SH-SY5Y (cell line): Measurements from ENCODE around the gene RBMS3.

Experiments used
- GATA2 ChIP-seq: IDR thresholded peaks from 2 replicates; pipeline ENCODE4 v1.6.1; 2011; ENCODE audit warnings: mild to moderate bottlenecking, low read depth, low read length
- GATA3 ChIP-seq: IDR thresholded peaks from 2 replicates; pipeline ENCODE4 v1.6.1; 2011; ENCODE audit warnings: low read depth, mild to moderate bottlenecking, low read length, moderate library complexity

Gene RBMS3

DNA sequence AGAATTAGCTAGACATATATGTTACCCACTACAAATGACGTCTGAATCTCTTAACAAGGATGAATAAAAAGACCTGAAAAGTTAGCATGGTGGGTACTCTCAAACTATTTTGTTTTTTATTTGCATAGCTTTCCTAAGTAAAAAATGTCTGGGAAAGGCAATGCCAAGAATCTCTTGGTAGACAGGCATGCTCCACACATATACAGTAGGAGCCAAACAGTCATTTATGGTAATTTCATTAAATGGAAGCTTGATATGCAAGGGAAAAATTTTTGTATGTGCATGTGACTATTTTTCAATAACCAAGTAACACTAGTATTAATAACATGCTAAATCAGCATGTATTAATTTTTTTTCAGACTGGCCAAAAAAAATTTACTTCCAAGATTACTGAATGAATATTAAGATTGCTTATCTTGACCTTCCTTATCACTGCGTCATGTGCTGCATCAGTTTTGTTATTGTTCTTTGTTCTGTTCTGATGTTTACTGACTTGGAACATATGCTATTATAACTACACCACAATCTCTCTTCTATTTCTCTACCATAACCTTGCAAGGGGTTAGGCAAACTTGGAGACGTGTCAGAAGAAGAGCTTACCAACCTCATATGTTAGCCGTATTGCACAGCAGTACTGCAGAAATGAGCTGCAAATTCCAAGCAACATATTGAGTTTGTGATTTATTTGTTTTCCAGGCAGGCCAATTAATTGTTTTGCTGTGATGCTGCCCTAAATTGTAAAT, 255.3 kb downstream of the RBMS3 start:
- TF ChIP-seq GATA2 (no peak), GATA3 (no peak)

DNA sequence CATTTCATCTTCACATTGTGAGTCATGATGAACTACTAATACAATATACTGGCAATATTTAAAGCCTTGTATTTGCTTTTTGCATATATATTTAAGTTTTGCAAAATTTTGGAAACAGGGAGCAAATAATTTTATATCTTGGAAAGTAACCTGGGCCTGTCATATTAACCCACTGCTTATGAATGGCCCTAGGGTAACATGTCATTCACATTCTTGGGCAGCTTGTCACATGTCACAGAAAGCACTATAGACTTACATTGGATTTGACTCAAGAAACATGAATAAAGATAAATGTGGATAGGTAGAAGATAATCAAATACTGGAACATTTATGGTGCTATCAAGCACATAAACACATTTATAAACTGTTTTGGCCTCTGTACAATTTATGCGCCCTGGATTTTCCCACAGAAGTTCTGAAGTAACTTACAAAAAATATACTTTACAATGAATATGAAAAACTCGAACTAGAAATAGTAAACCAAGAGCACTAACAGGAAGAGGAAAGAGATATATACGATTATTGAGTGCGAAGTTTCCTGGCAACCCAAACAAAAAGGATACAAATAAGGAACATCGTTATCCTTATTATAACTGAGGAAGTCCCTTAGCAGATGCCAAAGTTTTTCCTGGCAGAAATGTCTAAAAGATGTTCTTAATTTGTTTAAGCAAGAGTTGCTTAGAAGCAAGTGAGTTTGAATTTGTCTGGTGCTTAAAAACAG, 257.2 kb downstream of the RBMS3 start:
- TF ChIP-seq GATA3 (no peak), GATA2 (no peak)

DNA sequence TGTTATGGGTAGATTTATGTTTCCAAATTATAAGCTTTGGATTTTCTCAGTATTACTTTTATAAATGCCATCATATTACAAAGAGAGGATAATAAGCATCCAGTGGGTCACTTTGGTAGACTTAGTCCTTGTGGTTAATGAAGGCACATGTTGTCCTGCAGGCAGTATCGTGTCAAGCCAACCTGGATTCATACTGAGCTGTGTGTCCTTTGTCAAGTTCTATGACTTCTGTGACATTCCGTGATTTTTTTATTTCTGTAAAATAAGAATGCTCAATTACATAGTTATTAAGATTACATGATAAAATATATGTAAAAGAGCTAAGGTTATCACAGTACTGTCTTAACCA, 257.7 kb downstream of the RBMS3 start:
- no peak for TF ChIP-seq GATA2
- no peak for TF ChIP-seq GATA3

DNA sequence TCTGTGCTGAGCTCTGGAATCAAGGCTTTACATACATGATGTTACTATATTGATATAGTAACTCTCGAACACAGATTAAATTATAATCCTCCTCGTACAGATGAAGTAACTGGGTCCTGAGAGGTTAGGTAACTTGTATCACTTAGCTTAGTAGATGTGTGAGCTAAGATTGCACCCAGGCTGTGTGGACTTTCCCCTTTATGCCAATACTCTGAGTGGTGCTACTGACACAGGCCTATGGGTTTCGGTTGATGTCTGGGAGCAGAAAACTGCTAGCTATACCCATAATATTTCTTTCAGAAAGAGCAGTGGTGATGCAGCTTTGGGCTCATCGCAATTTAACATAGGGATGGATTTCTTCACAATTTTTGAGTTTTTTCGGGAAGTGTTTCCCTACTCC, 259.7 kb downstream of the RBMS3 start:
- TF ChIP-seq GATA3 (no peak), GATA2 (no peak)

DNA sequence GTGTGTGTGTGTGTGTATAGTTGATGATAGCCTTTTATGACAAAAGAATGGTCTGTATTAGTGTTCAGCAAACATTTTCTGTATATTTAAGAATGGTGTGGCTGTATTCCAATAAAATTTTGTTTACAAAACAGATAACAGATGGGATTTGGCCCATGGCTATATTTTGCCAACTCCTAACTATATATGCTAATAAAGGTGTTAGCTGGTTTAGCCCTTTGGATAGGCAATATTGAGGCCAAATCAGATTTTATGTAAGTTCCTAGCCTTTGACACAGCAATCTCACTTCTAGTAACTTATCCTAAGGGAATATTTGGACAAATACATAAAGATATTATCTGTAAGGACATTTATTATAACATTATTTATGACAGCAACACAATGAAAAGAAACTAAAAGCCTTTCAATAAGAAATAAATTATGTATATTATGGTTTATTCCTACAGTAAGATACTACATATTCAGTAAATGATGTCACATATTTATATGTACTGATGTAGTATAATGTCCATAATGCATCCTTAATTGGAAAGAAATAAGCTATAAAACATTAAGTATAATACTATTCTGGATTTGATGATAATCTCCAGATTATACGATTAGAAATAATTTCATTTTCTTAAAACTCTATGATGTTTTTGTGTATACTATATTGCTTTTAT, 264.0 kb downstream of the RBMS3 start:
- no peak for TF ChIP-seq GATA2
- no peak for TF ChIP-seq GATA3

DNA sequence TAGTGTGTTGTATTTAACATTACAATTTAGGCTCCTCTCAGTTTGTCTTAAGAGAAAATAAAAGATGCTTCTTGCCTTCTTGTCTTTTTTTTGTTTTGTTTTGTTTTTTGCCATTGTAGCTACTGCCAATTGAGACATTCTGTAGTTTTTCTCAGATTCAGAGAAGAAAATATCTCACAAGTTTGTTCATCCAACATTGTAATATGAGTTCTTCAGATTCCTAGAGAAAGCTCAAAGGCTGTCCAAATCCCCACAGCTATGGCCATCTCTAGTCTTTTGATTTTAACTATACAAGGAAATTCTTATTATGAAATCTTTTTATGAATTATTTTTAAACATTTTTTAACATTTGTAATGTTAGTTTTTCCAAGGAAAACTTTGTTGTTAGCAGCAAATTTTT, 264.7 kb downstream of the RBMS3 start:
- no peak for TF ChIP-seq GATA2
- TF ChIP-seq GATA3 = no peak

DNA sequence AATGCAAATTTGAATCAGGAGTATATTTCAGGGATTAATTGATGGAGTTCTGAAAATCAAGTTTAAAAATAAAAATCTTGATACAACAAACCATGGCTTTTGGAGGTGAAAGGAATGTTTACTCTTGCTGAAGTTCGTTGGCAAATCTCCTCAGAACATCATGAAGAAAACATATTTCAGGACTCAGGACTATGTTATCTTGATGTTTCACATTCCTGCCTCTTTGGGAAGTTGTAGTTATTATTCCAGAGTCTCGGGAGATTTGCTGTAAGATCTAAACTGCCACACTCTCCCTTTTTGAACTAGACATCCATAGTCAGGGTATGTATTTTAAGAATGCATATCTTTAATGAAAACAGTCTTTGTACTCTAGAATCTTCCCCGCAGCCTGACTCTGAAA, 271.2 kb downstream of the RBMS3 start:
- TF ChIP-seq GATA3 = no peak

DNA sequence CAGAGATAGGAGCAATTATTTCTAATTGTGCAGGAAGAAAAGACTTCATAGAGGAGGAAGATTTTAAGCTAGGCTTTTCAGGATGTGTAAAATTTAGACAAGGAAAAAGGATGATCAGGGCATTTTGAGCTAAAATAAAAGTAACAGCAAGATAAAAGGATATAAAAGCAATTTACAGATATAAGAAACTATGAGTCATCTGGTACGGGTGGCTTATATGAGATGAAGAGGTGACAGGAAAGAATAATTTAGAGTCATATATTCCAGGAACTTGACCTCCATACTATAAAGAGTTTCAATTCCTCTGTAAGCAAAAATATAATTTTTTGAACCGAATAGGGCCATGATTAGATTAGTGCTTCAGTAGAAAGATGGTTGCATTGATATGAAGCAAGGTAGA, 273.7 kb downstream of the RBMS3 start:
- TF ChIP-seq GATA2 (no peak), GATA3 (no peak)

DNA sequence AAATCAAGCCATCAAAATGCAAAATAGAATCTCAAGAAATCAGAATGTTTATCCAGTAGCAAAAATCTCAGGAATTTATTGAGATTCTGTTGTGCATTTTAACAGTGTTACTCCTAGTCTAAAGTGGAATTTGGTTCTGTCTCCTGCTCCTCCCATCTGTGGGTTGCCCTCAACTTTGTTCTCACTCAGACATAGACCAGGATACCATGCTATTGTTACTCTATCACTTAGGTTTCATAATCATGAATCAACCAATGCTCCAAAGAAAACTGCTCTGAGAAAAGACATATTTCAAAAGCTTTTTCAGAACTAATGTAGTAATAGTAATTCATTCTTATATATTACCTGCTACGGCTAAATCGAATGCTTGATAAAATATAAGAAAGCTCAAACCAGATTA, 274.7 kb downstream of the RBMS3 start:
- TF ChIP-seq GATA3 = no peak
- no peak for TF ChIP-seq GATA2

DNA sequence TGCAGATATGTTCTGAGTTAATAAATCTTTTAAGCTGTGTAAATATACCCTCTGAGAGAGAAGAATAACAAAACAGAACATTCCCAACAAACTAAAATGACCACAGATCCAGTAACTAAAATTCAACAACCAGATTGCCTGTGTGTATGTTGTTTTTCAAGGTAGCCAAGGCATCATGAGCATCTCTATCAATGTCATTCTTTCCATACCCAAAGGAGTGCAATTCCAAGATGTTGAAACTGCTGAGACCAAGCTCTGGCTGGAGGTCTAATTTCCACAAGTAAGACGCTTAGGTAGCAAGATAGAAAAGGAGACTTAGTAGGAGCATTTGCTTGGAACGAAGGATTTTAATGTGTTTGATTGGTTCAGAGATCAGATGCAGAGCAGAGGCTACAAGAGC, 276.3 kb downstream of the RBMS3 start:
- TF ChIP-seq GATA2 (no peak), GATA3 (no peak)

DNA sequence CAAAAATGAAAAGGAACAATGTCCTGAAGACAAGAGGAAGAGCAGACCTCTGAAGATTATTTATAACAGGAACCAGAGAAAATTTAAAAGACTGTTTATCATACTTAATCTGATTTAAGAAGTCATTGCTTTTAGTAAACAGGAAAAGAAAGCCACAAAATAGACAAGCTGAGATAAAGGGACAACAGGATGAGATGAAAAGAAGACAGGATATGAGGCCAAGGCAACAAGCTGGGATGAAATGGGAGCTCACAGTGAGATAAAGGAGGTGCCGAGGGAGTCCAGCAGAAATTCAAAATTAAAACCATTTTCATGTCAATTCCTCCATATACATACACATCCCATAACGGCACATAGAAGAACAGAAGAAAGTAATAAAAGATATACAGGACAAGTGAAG, 277.0 kb downstream of the RBMS3 start:
- TF ChIP-seq GATA3 (no peak), GATA2 (no peak)

DNA sequence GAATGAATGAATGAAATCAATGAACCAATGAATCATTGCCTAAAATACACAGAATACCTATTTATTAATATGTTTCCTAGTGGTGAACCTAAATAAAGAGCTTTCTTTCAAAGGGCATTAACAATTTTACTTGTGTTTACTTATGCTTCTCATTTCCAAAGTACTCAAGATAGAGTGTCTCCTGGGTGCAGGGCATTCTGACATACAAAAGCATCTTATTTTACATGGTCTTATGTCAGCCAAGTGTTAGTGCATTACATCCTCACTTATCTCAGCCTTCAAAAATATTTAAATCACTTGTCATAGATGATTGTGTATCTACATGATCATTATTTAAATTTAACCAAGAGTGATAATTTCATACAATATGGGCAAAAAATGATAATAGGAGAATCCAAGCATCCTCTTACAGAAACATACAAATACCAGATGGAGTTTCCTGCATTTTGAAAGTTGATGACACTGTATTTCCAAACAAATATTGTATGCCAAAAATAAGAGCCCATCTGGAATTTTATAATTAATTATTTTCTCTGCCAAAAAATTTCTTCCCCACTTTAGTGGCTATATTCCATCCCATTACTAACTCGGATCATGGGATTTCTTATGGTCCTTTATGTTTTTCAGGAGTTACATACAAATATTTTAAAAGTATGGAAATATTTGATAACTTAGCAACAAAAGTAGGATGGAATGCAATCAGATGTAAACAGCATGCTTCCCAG, 279.0 kb downstream of the RBMS3 start:
- no peak for TF ChIP-seq GATA3
- TF ChIP-seq GATA2 = no peak

DNA sequence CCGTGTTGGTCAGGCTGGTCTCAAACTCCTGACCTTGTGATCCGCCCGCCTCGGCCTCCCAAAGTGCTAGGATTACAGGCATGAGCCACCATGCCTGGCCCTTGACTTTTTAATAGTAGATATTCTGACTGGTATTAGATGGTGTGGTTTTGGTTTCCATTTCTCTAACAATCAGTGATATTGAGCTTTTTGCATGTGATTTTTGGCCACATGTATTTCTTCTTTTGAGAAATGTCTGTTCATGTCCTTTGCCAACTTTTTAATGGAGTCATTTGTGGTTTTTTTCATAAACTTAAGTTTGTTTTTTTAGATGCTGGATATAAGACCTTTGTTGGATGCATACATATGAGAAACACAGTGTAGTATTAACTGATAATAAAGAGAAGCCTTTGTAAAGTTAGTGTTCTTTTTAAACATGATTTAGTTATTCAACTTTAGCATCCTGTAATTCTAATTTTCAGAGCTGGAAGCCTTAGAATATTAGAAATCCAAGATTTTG, 280.8 kb downstream of the RBMS3 start:
- TF ChIP-seq GATA3 (no peak), GATA2 (no peak)

DNA sequence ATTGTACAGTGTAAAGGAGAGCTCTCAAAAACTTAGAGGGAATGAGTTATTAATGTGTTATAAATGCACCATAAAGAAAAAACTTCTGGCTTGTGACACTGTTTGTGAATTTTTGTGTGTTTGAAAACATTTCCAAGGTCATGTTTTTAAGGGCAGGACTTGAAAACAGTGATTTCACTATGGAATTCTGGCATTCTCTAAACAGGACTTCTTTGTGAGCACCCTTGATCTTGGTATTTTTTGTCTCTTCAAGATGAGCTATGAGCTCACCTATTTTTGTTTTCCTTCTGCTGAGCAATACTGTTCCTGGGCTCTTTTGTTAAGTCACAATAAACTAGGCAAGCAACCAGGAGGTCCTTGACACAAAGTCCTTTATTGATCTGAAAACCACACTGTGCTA, 284.4 kb downstream of the RBMS3 start:
- no peak for TF ChIP-seq GATA2
- TF ChIP-seq GATA3 = no peak
